ENCODE results near the gene EXOC4. TPM values are rescaled to one million over a fixed set of nuclear protein-coding genes. Genes with fewer than 3 reads are reported as not detected.

The EXOC4 gene
- total and polyA plus RNA-seq, 2 of the 13 experiments (the other 11 are each of a cell fraction or from before 2014, with no cell fraction given): 22.5 to 39.0 TPM

- ChIA-PET CTCF (ENCODE audit: low intra/inter-chr PET ratio, low total read pairs) (no interaction called here), POLR2A (no interaction called here)
- no peak for DNase-seq (ENCODE audit: low spot score)
- no peaks in the 10 kb centered on the region for H3K79me2 ChIP-seq (ENCODE audit: insufficient read depth, low read length)
- no peak overlapping the region for H3K4me2 ChIP-seq (ENCODE audit: low read depth, low read length)
- H3K27ac ChIP-seq (ENCODE audit: extremely low read length, insufficient read depth, low read length): no peak overlapping the region
- H3K9ac ChIP-seq (ENCODE audit: insufficient read depth, low read depth, low read length): no peak overlapping the region
- in situ Hi-C loops (cut with HindIII; ENCODE audit: extremely low pct_ligation_motif_present, low pct_unique_long_range_greater_than_20kb) (no loop called here), intact Hi-C loops (cut with micrococcal nuclease; ENCODE audit: unreplicated experiment) (no loop called here)
- H2AFZ ChIP-seq (ENCODE audit: low read length): no peak overlapping the region
- H3K36me3 ChIP-seq (replicated peaks in 1 of 2; ENCODE audit: control insufficient read depth in 1 of 2, insufficient read depth in 2 of 2, low read length in 2 of 2): no peaks in the 10 kb centered on the region
- TF ChIP-seq ZNF30 (CRISPR knock-in tag; IDR thresholded peaks at IDR 0.05) (no peak), ZNF256 (CRISPR knock-in tag; conservative IDR thresholded peaks at IDR 0.05) (no peak), DR1 (CRISPR knock-in tag; IDR thresholded peaks at IDR 0.05) (no peak), KDM3A (CRISPR knock-in tag; IDR thresholded peaks at IDR 0.05; ENCODE audit: low read depth) (no peak), PCBP1 (IDR thresholded peaks at IDR 0.05; ENCODE audit: borderline replicate concordance, low read depth, low read length) (no peak), RCOR2 (CRISPR knock-in tag; IDR thresholded peaks at IDR 0.05) (no peak), ERF (CRISPR knock-in tag; IDR thresholded peaks at IDR 0.05) (no peak), HNRNPLL (IDR thresholded peaks at IDR 0.05; ENCODE audit: low read depth, low read length, poor library complexity, severe bottlenecking) (no peak), ZNF570 (CRISPR knock-in tag; IDR thresholded peaks at IDR 0.05; ENCODE audit: borderline replicate concordance) (no peak), ZBTB37 (CRISPR knock-in tag; IDR thresholded peaks at IDR 0.05) (no peak), KDM6A (CRISPR knock-in tag; IDR thresholded peaks at IDR 0.05; ENCODE audit: low read depth) (no peak), PRDM10 (CRISPR knock-in tag; IDR thresholded peaks at IDR 0.05; ENCODE audit: low read depth) (no peak), NBN (conservative IDR thresholded peaks at IDR 0.05) (no peak), SNAI1 (CRISPR knock-in tag; IDR thresholded peaks at IDR 0.05; ENCODE audit: borderline replicate concordance) (no peak), TAF15 (IDR thresholded peaks at IDR 0.05; ENCODE audit: low read depth, low read length, poor library complexity, severe bottlenecking) (no peak), MEIS1 (CRISPR knock-in tag; IDR thresholded peaks at IDR 0.05; ENCODE audit: borderline replicate concordance) (no peak)
- FAIRE-seq: no peak
- no peak overlapping the region for H3K4me3 ChIP-seq (replicated peaks in 1 of 3; ENCODE audit: insufficient read depth in 1 of 3, low read depth in 2 of 3, low read length in 3 of 3)
- H3K9me3 ChIP-seq (ENCODE audit: low read length): no peaks in the 10 kb centered on the region
- no TSS peak for BruUV-seq (replicated peaks)
- no peaks in the 10 kb centered on the region for H3K4me1 ChIP-seq (ENCODE audit: insufficient read depth, low read length)
- no peaks in the 10 kb centered on the region for H3K27me3 ChIP-seq (ENCODE audit: control insufficient read depth in 1 of 2, insufficient read depth in 2 of 2, low read length in 2 of 2)
- ATAC-seq: no peak
- no peaks in the 10 kb centered on the region for H4K20me1 ChIP-seq (ENCODE audit: insufficient read depth, low read length)
These were observed 592.1 kb downstream of the EXOC4 start for GRCh38 chr7:133845005-133845404.

Measured in HepG2 (cell line).